Tibial nerve (tissue), 4 donors: Measurements from ENCODE around the gene SPINK6.

Experiments used
- CTCF ChIP-seq, 5 experiments: fragments of 200-600 bp in 3 of 5; fragments of 450-650 bp in 2 of 5; sonication (generic) in 3 of 5; IDR thresholded peaks; one replicate each; pipeline ENCODE4 v1.5.1; 2016 to 2019; ENCODE audit warnings: antibody characterized with exemption in 5 of 5, mild to moderate bottlenecking in 3 of 5, moderate library complexity in 2 of 5
- EP300 ChIP-seq, 2 donors: sonication (generic); formaldehyde crosslinking; IDR thresholded peaks; one replicate each; pipeline ENCODE4 v1.6.1; 2017; ENCODE audit warnings: antibody characterized with exemption in 2 of 2, mild to moderate bottlenecking in 1 of 2
- POLR2A ChIP-seq, 2 donors: fragments of 450-650 bp; IDR thresholded peaks; one replicate each; pipeline ENCODE4 v1.6.1; 2017; ENCODE audit warnings: antibody characterized with exemption in 2 of 2, mild to moderate bottlenecking in 2 of 2, moderate library complexity in 2 of 2

- no peak for TF ChIP-seq POLR2A (IDR thresholded peaks at IDR 0.05)
- TF ChIP-seq CTCF (IDR thresholded peaks at IDR 0.05), result no peak
- TF ChIP-seq EP300 (IDR thresholded peaks at IDR 0.05), result no peak
These were observed 58.4 kb downstream of the SPINK6 start for GRCh38 chr5:148261221-148261620.
